Inflammatory macrophage treated with lipopolysaccharide for 1 hour (primary cell): Measurements from ENCODE around the gene PCDHA1.
A peak's percentile ranks its signal among the peaks of the same experiment; 100 is the strongest.
"Not testable (repeated sequence)": the region's sequence is repeated elsewhere in the genome, so short reads cannot be mapped to it uniquely, and the experiment has no call there.

ENCODE experiments used
- DNase-seq, 2 donors: peaks; one replicate each; pipeline ENCODE4 v3.0.0-alpha.2; 2020 to 2022

The PCDHA1 gene

DNA sequence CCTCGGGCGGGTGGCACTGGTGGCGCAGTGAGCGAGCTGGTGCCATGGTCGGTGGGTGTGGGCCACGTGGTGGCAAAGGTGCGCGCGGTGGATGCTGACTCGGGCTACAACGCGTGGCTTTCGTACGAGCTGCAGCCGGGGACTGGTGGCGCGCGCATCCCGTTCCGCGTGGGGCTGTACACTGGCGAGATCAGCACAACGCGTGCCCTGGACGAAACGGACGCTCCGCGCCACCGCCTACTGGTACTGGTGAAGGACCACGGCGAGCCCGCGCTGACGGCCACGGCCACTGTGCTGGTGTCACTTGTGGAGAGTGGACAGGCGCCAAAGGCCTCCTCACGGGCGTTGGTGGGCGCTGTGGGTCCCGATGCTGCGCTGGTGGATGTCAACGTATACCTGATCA lies 22.9 kb downstream of the PCDHA1 start:
- DNase-seq = no peak

DNA sequence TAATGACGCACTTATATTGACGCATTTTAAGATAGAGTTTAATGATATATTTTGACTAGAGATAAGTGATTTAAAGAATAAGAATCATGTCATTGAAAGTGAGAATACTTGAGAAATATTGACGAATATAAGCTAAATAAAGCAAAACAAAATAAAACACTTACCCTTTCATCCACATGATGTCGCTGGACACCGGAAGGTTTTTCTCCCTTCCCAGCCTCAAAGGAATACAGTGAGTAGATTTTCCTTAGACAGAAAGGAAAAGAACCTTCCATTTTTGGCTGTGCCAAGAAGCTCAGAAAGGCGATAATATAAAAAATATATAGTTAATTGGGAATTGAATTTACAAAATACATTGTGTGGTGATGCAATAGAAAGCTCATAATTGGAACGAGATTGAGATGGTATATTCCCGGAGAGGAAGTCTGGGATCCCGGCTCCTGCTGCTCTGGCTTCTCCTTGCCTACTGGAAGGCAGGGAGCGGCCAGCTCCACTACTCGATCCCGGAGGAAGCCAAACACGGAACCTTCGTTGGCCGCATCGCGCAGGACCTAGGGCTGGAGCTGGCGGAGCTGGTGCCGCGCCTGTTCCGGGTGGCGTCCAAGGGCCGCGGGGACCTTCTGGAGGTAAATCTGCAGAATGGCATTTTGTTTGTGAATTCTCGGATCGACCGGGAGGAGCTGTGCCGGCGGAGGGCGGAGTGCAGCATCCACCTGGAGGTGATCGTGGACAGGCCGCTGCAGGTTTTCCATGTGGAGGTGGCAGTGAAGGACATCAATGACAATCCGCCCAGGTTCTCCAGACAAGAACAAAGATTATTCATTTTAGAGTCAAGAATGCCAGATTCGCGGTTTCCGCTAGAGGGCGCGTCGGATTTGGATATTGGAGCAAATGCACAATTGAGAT lies 35.7 kb downstream of the PCDHA1 start, which contains the start of gene PCDHA5:
PCDHA5 (plus strand) TSS at position 239 of the 906 bp plus-strand sequence.
- DNase-seq = peak in 1 of 2 donors; percentile 27

DNA sequence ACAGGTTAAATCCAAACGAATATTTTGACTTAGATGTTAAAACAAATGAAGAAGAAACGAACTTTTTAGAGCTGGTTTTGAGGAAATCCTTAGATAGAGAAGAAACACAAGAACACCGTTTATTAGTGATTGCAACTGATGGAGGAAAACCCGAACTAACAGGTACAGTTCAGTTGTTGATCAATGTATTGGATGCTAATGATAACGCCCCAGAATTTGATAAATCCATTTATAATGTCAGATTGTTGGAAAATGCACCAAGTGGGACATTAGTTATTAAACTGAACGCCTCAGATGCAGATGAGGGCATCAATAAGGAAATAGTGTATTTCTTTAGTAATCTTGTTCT lies 36.3 kb downstream of the PCDHA1 start:
- DNase-seq = no peak

DNA sequence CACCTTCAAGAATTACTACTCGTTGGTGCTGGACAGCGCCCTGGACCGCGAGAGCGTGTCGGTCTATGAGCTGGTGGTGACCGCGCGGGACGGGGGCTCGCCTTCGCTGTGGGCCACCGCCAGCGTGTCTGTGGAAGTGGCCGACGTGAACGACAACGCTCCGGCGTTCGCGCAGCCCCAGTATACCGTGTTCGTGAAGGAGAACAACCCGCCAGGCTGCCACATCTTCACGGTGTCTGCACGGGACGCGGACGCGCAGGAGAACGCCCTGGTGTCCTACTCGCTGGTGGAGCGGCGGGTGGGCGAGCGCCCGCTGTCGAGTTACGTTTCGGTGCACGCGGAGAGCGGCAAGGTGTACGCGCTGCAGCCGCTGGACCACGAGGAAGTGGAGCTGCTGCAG lies 37.0 kb downstream of the PCDHA1 start:
- DNase-seq = not testable (repeated sequence)

DNA sequence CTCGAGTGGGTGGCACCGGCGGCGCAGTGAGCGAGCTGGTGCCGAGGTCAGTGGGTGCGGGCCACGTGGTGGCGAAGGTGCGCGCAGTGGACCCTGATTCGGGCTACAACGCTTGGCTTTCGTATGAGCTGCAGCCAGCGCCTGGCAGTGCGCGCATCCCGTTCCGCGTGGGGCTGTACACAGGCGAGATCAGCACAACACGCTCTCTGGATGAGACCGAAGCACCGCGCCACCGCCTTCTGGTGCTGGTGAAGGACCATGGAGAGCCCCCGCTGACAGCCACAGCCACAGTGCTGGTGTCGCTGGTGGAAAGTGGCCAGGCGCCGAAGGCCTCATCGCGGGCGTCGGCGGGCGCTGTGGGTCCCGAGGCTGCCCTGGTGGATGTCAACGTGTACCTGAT lies 37.5 kb downstream of the PCDHA1 start:
- DNase-seq = no peak

DNA sequence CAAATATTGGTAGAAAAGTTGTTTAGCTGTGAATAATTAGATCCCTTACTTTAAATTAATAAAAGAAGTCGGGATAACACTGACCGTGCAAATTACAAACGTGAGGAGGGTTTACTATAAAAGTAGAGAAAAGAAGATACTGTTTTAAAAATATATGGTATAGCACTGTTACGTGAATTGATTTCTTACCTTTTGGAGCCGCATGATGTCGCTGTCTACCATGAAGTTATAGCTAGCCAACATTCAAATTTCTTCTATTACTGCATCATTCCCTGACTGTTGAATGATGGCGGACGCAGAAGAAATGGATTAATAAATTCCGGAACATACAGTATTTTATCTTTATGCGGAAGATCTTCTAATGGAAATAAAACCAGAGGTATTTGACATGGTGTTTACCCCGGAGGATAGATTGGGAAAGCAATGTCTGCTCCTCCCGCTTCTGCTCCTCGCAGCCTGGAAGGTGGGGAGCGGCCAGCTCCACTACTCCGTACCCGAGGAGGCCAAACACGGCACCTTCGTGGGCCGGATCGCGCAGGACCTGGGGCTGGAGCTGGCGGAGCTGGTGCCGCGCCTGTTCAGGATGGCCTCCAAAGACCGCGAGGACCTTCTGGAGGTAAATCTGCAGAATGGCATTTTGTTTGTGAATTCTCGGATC lies 41.9 kb downstream of the PCDHA1 start, which contains the start of gene PCDHA6:
PCDHA6 (plus strand) TSS at position 257 of the 658 bp plus-strand sequence; CDS start at position 389, 132 bp downstream.
- no peak for DNase-seq

DNA sequence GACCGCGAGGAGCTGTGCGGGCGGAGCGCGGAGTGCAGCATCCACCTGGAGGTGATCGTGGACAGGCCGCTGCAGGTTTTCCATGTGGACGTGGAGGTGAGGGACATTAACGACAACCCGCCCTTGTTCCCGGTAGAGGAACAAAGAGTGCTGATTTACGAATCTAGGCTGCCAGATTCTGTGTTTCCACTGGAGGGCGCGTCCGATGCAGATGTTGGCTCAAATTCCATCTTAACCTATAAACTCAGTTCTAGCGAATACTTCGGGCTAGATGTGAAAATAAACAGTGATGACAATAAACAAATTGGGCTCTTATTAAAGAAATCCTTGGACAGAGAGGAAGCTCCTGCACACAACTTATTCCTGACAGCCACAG lies 42.4 kb downstream of the PCDHA1 start:
- DNase-seq = no peak

DNA sequence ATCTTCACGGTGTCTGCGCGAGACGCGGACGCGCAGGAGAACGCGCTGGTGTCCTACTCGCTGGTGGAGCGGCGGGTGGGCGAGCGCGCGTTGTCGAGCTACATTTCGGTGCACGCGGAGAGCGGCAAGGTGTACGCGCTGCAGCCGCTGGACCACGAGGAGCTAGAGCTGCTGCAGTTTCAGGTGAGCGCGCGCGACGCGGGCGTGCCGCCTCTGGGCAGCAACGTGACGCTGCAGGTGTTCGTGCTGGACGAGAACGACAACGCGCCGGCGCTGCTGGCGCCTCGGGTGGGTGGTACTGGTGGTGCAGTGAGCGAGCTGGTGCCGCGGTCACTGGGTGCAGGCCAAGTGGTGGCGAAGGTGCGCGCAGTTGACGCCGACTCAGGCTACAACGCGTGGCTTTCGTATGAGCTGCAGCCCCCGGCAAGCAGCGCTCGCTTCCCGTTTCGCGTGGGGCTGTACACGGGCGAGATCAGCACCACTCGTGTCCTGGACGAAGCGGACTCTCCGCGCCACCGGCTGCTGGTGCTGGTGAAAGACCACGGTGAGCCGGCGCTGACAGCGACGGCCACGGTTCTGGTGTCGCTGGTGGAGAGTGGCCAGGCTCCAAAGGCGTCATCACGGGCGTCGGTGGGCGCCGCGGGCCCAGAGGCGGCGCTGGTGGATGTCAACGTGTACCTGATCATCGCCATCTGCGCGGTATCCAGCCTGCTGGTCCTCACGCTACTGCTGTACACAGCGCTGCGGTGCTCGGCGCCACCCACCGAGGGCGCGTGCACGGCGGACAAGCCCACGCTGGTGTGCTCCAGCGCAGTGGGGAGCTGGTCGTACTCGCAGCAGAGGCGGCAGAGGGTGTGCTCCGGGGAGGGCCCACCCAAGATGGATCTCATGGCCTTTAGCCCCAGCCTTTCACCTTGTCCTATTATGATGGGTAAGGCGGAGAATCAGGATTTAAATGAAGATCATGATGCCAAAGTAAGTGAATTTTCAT lies 43.9 kb downstream of the PCDHA1 start:
- DNase-seq = not testable (repeated sequence)

DNA sequence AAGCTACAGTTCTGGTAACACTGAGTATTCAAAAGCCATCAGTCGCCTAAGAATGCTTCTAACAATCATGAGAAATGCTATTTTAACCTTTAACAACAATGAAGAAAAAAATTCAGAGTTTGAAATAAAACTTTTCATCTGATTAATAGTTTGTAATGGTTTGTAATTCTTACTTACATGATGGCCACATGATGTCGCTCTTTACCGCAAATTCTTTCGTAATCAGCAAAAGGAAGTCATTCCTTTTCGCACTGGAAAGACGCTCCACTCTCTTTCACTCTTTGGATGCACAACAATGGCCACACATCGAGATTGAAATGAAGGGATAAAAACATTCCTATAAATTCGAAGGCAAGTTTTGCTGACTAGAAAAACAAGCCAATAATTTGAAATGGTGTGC lies 48.1 kb downstream of the PCDHA1 start, which contains the start of gene PCDHA7:
PCDHA7 (plus strand) TSS at position 277 of the 400 bp plus-strand sequence; CDS start at position 392, 115 bp downstream.
- DNase-seq = no peak

DNA sequence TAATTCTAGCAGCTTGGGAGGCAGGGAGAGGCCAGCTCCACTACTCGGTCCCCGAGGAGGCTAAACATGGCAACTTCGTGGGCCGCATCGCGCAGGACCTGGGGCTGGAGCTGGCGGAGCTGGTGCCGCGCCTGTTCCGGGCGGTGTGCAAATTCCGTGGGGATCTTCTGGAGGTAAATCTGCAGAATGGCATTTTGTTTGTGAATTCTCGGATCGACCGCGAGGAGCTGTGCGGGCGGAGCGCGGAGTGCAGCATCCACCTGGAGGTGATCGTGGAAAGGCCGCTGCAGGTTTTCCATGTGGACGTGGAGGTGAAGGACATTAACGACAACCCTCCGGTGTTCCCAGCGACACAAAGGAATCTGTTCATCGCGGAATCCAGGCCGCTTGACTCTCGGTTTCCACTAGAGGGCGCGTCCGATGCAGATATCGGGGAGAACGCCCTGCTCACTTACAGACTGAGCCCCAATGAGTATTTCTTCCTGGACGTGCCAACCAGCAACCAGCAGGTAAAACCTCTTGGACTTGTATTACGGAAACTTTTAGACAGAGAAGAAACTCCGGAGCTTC lies 48.6 kb downstream of the PCDHA1 start:
- not testable (repeated sequence) for DNase-seq

DNA sequence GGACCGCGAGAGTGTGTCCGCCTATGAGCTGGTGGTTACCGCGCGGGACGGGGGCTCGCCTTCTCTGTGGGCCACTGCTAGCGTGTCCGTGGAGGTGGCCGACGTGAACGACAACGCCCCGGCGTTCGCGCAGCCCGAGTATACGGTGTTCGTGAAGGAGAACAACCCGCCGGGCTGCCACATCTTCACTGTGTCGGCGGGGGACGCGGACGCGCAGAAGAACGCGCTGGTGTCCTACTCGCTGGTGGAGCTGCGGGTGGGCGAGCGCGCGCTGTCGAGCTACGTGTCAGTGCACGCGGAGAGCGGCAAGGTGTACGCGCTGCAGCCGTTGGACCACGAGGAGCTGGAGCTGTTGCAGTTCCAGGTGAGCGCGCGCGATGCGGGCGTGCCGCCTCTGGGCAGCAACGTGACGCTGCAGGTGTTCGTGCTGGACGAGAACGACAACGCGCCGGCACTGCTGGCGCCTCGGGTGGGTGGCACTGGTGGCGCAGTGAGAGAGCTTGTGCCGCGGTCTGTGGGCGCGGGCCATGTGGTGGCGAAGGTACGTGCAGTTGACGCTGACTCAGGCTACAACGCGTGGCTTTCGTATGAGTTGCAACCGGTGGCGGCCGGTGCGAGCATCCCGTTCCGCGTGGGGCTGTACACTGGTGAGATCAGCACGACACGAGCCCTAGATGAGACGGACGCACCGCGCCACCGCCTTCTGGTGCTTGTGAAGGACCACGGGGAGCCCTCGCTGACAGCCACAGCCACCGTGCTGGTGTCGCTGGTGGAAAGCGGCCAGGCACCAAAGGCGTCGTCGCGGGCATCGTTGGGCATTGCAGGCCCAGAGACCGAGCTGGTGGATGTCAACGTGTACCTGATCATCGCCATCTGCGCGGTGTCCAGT lies 49.9 kb downstream of the PCDHA1 start:
- DNase-seq = no peak

DNA sequence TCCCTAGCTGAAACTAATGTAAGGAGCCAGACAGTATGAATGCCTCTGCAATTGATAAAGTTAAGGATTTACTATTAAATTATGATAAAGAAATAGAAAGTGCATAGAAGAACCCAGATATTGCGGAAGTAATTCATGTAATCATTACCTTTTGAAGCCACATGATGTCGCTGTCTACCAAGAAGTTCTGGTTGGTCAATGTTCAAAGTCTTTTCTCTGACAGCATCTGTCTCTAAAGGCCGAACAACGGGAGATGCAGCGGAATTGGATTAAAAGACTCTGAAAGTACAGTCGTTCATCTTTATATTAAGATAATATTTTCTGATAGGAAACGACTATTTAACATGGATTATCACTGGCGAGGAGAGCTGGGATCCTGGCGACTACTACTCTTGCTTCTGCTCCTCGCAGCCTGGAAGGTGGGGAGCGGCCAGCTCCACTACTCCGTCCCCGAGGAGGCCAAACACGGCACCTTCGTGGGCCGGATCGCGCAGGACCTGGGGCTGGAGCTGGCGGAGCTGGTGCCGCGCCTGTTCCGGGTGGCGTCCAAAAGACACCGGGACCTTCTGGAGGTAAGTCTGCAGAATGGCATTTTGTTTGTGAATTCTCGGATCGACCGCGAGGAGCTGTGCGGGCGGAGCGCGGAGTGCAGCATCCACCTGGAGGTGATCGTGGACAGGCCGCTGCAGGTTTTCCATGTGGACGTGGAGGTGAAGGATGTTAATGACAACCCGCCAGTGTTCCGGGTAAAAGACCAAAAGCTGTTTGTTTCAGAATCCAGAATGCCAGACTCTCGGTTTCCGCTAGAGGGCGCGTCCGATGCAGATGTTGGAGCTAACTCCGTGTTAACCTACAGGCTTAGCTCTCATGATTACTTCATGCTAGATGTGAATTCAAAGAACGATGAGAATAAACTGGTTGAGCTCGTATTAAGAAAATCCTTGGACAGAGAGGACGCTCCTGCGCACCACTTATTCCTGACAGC lies 55.3 kb downstream of the PCDHA1 start, which contains the start of gene PCDHA8:
PCDHA8 (plus strand) TSS at position 210 of the 985 bp plus-strand sequence; CDS start at position 345, 135 bp downstream.
- no peak for DNase-seq

DNA sequence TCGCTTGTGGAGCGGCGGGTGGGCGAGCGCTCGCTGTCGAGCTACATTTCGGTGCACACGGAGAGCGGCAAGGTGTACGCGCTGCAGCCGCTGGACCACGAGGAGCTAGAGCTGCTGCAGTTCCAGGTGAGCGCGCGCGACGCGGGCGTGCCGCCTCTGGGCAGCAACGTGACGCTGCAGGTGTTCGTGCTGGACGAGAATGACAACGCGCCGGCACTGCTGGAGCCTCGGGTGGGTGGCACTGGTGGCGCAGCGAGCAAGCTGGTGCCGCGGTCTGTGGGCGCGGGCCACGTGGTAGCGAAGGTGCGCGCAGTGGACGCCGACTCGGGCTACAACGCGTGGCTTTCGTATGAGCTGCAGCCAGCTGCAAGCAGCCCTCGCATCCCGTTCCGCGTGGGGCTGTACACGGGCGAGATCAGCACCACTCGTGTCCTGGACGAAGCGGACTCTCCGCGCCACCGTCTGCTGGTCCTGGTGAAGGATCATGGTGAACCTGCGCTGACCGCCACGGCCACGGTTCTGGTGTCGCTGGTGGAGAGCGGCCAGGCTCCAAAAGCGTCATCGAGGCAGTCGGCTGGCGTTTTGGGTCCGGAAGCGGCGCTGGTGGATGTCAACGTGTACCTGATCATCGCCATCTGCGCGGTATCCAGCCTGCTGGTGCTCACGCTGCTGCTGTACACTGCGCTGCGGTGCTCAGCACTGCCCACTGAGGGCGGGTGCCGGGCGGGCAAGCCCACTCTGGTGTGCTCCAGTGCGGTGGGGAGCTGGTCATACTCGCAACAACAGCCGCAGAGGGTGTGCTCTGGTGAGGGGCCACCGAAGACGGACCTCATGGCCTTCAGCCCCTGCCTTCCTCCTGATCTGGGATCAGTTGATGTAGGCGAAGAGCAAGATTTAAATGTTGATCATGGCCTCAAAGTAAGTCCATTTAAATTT lies 57.1 kb downstream of the PCDHA1 start:
- DNase-seq = no peak

DNA sequence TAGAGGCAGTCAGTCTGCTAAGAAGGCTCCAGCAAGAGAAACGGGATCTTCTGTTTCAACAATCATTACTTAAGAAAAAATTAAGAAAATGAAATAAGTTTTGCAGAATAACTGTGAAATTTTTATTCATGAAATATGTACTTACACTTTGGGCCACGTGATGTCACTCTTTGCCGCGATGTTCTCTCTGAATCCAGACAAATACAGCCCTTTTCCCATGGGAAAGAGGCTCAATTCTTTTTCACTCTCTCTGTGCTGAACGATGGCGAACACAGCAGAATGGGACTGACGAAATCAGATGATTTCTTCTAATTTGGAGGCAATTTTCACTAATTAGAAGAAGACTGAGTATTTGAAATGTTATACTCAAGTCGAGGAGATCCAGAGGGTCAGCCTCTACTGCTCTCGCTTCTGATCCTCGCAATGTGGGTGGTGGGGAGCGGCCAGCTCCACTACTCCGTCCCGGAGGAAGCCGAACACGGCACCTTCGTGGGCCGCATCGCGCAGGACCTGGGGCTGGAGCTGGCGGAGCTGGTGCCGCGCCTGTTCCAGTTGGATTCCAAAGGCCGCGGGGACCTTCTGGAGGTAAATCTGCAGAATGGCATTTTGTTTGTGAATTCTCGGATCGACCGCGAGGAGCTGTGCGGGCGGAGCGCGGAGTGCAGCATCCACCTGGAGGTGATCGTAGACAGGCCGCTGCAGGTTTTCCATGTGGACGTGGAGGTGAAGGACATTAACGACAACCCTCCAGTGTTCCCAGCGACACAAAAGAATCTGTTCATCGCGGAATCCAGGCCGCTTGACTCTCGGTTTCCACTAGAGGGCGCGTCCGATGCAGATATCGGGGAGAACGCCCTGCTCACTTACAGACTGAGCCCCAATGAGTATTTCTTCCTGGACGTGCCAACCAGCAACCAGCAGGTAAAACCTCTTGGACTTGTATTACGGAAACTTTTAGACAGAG lies 62.5 kb downstream of the PCDHA1 start, which contains the start of gene PCDHA9:
PCDHA9 (plus strand) TSS at position 244 of the 964 bp plus-strand sequence; CDS start at position 358, 114 bp downstream.
- DNase-seq = not testable (repeated sequence)

DNA sequence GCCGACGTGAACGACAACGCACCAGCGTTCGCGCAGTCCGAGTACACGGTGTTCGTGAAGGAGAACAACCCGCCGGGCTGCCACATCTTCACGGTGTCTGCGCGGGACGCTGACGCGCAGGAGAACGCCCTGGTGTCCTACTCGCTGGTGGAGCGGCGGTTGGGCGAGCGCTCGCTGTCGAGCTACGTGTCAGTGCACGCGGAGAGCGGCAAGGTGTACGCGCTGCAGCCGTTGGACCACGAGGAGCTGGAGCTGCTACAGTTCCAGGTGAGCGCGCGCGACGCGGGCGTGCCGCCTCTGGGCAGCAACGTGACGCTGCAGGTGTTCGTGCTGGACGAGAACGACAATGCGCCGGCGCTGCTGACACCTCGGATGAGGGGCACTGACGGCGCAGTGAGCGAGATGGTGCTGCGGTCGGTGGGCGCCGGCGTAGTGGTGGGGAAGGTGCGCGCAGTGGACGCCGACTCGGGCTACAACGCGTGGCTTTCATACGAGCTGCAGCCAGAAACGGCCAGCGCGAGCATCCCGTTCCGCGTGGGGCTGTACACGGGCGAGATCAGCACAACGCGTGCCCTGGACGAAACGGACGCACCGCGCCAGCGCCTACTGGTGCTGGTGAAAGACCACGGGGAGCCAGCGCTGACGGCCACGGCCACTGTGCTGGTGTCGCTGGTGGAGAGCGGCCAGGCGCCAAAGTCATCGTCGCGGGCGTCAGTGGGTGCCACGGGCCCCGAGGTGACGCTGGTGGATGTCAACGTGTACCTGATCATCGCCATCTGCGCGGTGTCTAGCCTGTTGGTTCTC lies 64.1 kb downstream of the PCDHA1 start:
- DNase-seq = not testable (repeated sequence)
